IPS-18a (cell line): ENCODE results near the gene SLC13A5.
A peak's percentile ranks its signal among the peaks of the same experiment; 100 is the strongest.
"Not testable (repeated sequence)": the region's sequence is repeated elsewhere in the genome, so short reads cannot be mapped to it uniquely, and the experiment has no call there.

ENCODE experiments used
- H3K27ac ChIP-seq: one replicate; pipeline ENCODE4 v1.5.1; 2013; ENCODE audit warnings: low read length
- H3K27me3 ChIP-seq: one replicate; pipeline ENCODE4 v1.6.1; 2013; ENCODE audit warnings: mild to moderate bottlenecking, low read length; ENCODE audit not compliant: control insufficient read depth, insufficient read depth
- H3K36me3 ChIP-seq: one replicate; pipeline ENCODE4 v1.6.1; 2013; ENCODE audit warnings: low read depth, low read length; ENCODE audit not compliant: control insufficient read depth
- H3K4me1 ChIP-seq: one replicate; pipeline ENCODE4 v1.6.1; 2013; ENCODE audit warnings: low read depth, low read length; ENCODE audit not compliant: control insufficient read depth
- H3K4me3 ChIP-seq: one replicate; pipeline ENCODE4 v1.5.1; 2013; ENCODE audit warnings: low read length
- H3K9ac ChIP-seq: one replicate; pipeline ENCODE4 v1.6.1; 2013; ENCODE audit warnings: mild to moderate bottlenecking, low read length, moderate library complexity
- H3K9me3 ChIP-seq: one replicate; pipeline ENCODE4 v1.6.1; 2013; ENCODE audit warnings: low read depth, low read length; ENCODE audit not compliant: control insufficient read depth

Gene SLC13A5

DNA sequence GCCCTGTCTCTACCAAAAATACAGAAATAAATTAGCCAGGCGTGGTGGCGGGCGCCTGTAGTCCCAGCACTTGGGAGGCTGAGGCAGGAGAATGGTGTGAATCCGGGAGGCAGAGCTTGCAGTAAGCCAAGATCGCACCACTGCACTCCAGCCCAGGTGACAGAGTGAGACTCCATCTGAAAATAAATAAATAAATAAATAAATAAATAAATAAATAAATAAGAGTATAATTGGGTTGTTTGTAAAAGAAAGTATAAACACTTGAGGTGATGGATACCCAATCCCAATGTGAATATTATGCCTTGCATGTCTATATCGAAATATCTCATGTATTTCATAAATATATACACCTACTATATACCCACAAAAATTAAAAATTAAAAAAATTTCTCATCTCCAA lies 33.5 kb upstream of the SLC13A5 start:
- H3K4me1 ChIP-seq, H3K9me3 ChIP-seq, H3K27me3 ChIP-seq, H3K4me3 ChIP-seq, H3K36me3 ChIP-seq, H3K9ac ChIP-seq, H3K27ac ChIP-seq: not testable (repeated sequence)

DNA sequence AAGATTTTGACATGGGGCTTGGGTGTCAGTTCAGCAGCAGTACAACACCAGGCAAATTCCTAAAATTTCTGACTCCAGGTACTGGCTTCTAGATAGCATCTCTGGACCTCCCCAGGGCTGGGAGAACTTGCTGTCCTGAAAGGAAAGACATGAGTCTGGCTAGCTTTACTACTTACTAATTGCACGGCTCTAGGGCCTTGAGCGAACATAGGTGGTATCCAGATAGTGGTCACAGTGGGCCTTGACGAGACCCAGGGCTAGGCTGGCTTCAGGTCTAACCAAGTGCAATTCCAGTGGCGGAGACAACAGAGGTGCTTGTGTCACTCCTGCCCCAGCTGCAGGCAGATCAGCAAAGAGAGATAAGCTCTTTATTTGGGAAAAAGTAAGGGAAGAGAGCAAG lies 16.4 kb upstream of the SLC13A5 start:
- no peaks in the 10 kb centered on the region for H3K36me3 ChIP-seq
- H3K9ac ChIP-seq = no peak overlapping the region

DNA sequence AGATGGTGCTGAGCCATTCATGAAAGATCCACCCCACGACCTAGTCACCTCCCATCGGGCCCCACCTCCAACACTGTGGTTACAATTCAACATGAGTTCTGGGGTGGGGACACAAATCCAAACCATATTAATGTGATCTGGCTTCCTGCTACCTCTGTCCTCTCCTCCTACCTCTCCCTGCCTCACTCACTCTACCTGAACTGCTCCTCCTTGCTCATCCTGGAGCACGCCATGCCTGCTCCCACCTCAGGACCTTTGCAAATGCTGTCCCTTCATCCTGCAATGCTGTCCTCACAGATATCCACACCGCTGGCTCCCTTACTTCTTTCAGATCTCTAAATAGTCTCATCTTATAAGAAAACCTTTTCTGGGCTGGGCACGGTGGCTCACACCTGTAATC lies 10.8 kb upstream of the SLC13A5 start:
- Histone ChIP-seq H3K4me3 (no peak overlapping the region), H3K4me1 (no peaks in the 10 kb centered on the region), H3K27me3 (peaks cover 5% of the 10 kb centered on the region), H3K27ac (no peak overlapping the region), H3K9ac (no peak overlapping the region), H3K36me3 (no peaks in the 10 kb centered on the region), H3K9me3 (no peaks in the 10 kb centered on the region)

More for the DNA sequence above, 16.4 kb upstream of the SLC13A5 start:
- Histone ChIP-seq H3K27ac (no peak overlapping the region), H3K4me1 (no peaks in the 10 kb centered on the region), H3K27me3 (peaks cover 5% of the 10 kb centered on the region), H3K9me3 (no peaks in the 10 kb centered on the region), H3K4me3 (no peak overlapping the region)

DNA sequence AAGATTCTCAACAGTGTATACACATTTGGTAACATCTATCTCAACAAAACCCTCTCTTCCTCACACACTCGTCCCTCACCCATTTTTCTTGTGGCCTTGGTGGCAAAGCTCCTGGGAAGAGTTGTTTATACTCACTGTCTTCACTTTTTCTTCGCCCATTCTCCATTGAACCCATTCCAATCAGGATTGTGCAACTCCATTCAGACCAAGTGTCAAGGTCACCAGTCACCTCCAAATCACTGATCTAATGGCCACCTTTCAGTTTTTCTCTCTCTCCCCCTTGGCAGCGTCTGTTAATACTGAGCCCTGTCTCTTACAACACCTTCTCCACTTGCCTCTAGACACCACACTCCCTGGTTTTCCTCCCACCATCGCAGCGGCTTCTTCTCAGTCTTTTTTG lies 8.6 kb upstream of the SLC13A5 start:
- Histone ChIP-seq H3K27me3 (peaks cover 5% of the 10 kb centered on the region), H3K36me3 (no peaks in the 10 kb centered on the region), H3K4me1 (no peaks in the 10 kb centered on the region), H3K4me3 (no peak overlapping the region), H3K27ac (no peak overlapping the region), H3K9ac (no peak overlapping the region), H3K9me3 (no peaks in the 10 kb centered on the region)

DNA sequence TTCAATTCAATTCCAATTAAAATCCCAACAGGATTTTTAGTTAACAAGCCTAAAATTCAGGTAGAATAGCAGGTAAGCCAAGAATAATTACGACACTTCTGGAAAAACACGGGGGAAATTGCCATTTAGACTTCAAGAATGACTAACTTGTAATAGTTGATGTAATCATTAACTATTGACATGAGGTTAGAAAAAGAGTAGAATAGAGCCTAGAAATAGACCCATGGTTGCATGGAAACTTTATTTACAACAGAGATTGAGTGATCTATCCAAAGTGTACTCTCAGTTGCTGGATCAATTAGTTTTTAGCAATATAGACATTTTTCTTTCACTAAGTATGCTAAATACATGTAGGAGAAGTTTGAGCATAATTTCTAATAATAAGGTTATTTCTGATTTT lies 3.6 kb upstream of the SLC13A5 start:
- H3K9ac ChIP-seq = no peak overlapping the region
- peaks cover 35% of the 10 kb centered on the region for H3K27me3 ChIP-seq
- H3K4me3 ChIP-seq = no peak overlapping the region
- H3K36me3 ChIP-seq = no peaks in the 10 kb centered on the region
- H3K27ac ChIP-seq = no peak overlapping the region
- no peaks in the 10 kb centered on the region for H3K4me1 ChIP-seq
- no peaks in the 10 kb centered on the region for H3K9me3 ChIP-seq

DNA sequence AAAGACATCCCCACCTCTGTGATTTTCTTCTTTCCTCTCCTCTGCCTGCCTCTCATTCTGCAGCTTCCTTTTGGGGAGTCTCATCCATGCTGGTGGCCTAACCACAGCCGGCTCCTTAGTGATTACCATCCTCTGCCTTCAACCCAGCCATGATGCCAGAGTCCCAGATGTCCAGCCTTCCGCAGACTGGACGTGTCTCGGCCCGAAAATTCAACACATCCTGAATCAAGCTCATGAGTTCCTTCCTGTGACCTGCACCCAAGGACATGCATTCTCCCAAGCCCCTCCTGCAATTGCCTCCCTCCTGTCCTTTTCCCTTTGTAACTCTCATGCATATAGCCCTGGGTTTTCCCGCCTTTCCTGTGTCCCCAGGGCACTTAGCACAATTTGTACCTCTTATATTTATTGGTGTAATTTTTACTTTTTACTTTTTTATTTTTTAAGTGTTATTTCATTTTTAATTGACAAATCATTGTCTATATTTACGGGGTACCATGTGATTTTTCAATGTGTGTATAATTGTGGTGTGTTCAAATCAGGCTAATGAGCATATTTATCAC lies 1.2 kb upstream of the SLC13A5 start:
- Histone ChIP-seq H3K9ac (no peak overlapping the region), H3K4me1 (no peaks in the 10 kb centered on the region), H3K9me3 (no peaks in the 10 kb centered on the region)

DNA sequence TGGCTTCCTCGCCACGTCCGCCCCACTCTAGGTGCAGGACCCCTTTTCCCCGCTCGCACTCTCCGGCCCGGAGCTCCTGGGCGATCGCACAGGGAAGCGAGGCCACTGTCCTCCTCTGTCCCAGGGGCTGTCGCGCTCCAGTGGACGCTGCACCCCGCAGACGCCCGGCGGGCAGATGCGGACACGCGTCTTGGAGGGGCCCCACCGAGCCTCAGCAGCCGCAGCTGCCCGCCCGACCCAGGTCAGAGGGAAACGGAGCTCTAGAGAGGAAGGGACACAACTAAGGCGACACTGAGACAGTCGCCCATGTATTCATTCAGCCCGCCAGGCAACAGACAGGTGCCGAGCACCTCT lies 726 bp upstream of the SLC13A5 start:
- H3K27ac ChIP-seq = no peak overlapping the region

More for the DNA sequence above, 1.2 kb upstream of the SLC13A5 start:
- peak overlapping the region; percentile 67 for H3K4me3 ChIP-seq
- H3K27me3 ChIP-seq = peaks cover 39% of the 10 kb centered on the region
- no peak overlapping the region for H3K27ac ChIP-seq
- no peaks in the 10 kb centered on the region for H3K36me3 ChIP-seq

DNA sequence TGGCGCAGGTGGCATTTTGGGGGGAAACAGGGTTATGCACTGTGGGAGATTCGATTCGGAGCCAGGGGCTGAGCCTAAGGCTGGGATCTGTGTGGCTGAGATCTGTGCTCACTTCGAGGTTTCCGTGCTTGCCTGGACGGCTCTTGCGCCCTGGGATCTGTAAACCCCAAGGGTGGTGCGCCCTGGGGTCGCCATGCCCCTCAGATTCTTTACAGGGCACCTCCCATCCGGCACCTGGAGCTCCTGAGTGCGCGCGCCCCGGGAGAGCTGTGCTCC lies 377 bp downstream of the SLC13A5 start:
- H3K4me3 ChIP-seq = peak overlapping the region; percentile 67
- H3K36me3 ChIP-seq = no peaks in the 10 kb centered on the region
- peaks cover 39% of the 10 kb centered on the region for H3K27me3 ChIP-seq
- H3K9me3 ChIP-seq = no peaks in the 10 kb centered on the region
- no peaks in the 10 kb centered on the region for H3K4me1 ChIP-seq
- H3K9ac ChIP-seq = no peak overlapping the region
- no peak overlapping the region for H3K27ac ChIP-seq

More for the DNA sequence above, 726 bp upstream of the SLC13A5 start:
- peak overlapping the region; percentile 67 for H3K4me3 ChIP-seq
- no peak overlapping the region for H3K9ac ChIP-seq
- no peaks in the 10 kb centered on the region for H3K4me1 ChIP-seq
- H3K9me3 ChIP-seq = no peaks in the 10 kb centered on the region
- no peaks in the 10 kb centered on the region for H3K36me3 ChIP-seq
- H3K27me3 ChIP-seq = peaks cover 39% of the 10 kb centered on the region

DNA sequence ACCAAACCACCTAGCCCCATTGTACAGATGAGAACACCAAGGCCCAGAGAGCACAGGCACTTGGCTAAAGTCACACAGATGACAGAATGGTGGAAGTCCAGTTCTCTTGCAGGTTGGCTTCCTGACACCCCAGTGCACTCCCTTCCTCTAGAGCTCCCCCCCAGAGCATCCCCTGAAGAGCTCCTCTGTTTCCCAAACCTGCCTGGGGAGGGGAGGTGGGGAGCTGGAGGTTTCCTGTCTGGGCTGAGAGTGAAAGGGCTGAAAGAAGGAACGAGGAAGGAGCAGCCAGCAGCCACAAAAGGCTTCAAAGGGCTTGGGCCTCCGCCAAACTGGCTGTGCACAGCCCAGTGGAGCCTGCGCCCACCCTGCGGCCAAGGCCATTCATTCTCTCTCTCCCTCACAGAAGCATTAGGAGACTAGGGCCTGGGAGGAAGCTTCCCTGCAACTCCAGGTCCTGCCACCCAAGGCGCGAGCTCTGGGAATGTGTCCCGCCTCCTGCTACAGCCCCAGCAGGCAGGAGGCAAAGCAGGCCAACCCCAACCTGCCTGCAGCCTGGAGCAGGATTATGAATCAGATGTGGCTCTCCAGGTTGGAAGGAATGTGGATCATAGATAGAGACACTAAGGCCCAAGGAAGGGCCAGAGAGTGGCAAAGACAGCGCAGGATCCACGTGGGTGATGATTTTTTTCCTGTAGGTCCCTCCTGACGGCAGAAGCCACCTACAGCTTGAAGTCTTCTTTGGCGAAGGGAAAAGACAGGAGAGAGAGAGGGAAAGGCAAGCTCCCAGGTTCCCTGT lies 913 bp downstream of the SLC13A5 start:
- H3K4me1 ChIP-seq = no peaks in the 10 kb centered on the region
- no peaks in the 10 kb centered on the region for H3K36me3 ChIP-seq
- H3K9ac ChIP-seq = no peak overlapping the region
- no peaks in the 10 kb centered on the region for H3K9me3 ChIP-seq
- peak overlapping the region; percentile 67 for H3K4me3 ChIP-seq
- H3K27me3 ChIP-seq = peaks cover 39% of the 10 kb centered on the region
- no peak overlapping the region for H3K27ac ChIP-seq

DNA sequence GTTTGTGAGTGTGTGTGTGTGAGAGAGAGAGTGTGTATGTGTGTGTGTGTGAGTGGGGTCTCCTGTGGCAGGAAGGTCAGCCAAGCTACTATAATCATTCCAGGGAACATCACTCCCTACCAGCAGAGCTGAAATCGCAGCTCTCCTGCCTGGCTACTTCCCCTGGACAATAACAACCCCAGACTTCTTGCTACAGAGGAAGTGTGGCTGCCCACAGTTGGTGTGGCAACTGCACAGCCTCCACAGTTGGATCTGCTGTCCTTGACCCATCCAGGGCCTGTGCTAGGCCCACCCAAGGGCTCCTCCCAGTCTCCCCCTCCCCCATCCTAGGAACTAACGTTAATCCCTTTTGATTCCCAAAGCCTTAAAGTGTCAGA lies 1.5 kb downstream of the SLC13A5 start:
- Histone ChIP-seq H3K4me1 (no peaks in the 10 kb centered on the region), H3K4me3 (no peak overlapping the region), H3K27me3 (peaks cover 39% of the 10 kb centered on the region), H3K27ac (no peak overlapping the region), H3K9me3 (no peaks in the 10 kb centered on the region), H3K36me3 (no peaks in the 10 kb centered on the region), H3K9ac (no peak overlapping the region)

GRCh38 chr17:6711081-6711674 lies 2.0 kb downstream of the SLC13A5 start:
- H3K4me1 ChIP-seq = no peaks in the 10 kb centered on the region
- H3K36me3 ChIP-seq = no peaks in the 10 kb centered on the region
- no peaks in the 10 kb centered on the region for H3K9me3 ChIP-seq
- H3K27ac ChIP-seq = no peak overlapping the region
- no peak overlapping the region for H3K4me3 ChIP-seq
- H3K9ac ChIP-seq = no peak overlapping the region
- H3K27me3 ChIP-seq = peaks cover 39% of the 10 kb centered on the region

GRCh38 chr17:6710317-6710716 lies 2.9 kb downstream of the SLC13A5 start:
- Histone ChIP-seq H3K36me3 (no peaks in the 10 kb centered on the region), H3K4me1 (no peaks in the 10 kb centered on the region)

More at GRCh38 chr17:6710317-6710716, 2.9 kb downstream of the SLC13A5 start:
- H3K27ac ChIP-seq = no peak overlapping the region
- no peak overlapping the region for H3K9ac ChIP-seq
- H3K4me3 ChIP-seq = no peak overlapping the region
- peaks cover 39% of the 10 kb centered on the region for H3K27me3 ChIP-seq
- no peaks in the 10 kb centered on the region for H3K9me3 ChIP-seq
